DND-41 (cell line): Measurements from ENCODE around the gene RPL26.

Experiments used
- EZH2 ChIP-seq: IDR thresholded peaks from 3 replicates; pipeline ENCODE4 v1.6.1; 2012; ENCODE audit warnings: borderline replicate concordance, low read depth, mild to moderate bottlenecking, moderate library complexity, low read length, inconsistent platforms; ENCODE audit not compliant: severe bottlenecking
- TF ChIP-seq, protein P1 (sequence below): IDR thresholded peaks from 2 replicates; pipeline ENCODE4 v1.5.1; 2012; ENCODE audit warnings: borderline replicate concordance, low read length, moderate library complexity, mild to moderate bottlenecking; ENCODE audit not compliant: poor library complexity, severe bottlenecking; ENCODE audit errors: extremely low read depth

DNA sequence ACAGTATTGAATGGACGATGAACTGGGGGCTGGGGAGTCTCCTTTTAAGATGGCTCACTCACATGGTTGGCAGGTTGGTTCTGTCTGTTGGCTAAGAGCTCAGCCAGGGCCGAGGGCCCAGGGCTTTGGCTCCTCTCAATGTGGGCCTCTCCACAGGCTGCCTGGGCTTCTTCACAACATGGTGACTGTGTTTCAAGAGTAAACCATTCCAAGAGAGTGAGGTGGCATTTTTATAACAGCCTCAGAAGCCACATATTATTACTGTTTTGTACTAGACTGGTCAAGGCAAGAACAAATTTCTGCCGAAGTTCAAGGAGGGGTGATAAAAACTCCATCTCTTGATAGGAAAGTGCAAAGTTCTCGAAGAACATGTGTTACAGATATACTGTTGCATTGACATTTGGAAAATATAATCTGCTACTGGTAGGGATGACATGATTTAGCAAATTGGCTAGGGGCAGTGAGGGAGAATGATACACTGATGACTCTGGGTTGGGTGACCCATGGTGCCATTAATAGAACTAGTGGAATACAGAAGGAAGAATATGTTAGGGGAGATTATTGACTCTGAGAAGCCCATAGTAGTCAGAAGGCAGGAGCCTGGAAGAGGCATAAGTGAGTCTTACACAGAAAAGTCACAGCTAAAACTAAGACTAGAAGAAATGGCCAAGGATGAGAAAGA, 20.2 kb downstream of the RPL26 start:
- no peak for TF ChIP-seq EZH2
- TF ChIP-seq, protein P1, sequence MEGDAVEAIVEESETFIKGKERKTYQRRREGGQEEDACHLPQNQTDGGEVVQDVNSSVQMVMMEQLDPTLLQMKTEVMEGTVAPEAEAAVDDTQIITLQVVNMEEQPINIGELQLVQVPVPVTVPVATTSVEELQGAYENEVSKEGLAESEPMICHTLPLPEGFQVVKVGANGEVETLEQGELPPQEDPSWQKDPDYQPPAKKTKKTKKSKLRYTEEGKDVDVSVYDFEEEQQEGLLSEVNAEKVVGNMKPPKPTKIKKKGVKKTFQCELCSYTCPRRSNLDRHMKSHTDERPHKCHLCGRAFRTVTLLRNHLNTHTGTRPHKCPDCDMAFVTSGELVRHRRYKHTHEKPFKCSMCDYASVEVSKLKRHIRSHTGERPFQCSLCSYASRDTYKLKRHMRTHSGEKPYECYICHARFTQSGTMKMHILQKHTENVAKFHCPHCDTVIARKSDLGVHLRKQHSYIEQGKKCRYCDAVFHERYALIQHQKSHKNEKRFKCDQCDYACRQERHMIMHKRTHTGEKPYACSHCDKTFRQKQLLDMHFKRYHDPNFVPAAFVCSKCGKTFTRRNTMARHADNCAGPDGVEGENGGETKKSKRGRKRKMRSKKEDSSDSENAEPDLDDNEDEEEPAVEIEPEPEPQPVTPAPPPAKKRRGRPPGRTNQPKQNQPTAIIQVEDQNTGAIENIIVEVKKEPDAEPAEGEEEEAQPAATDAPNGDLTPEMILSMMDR, result no peak
